Breast epithelium (tissue), 3 donors: ENCODE data around the gene ALKAL2. TPM values are rescaled to one million over a fixed set of nuclear protein-coding genes. Genes with fewer than 3 reads are reported as not detected.

Experiments used
- total RNA-seq, 3 donors: library from RNA; depleted of rRNA; stranded (reverse); fragments of >200 nt; gene quantifications; one replicate each; pipeline ENCODE4 v1.1.0, GENCODE V29; 2016

ALKAL2 gene
- total RNA-seq, 3 donors from 2014 or later = 10.1 to 26.4 (median 16.1) TPM

Other genes with a start within 250 kb of the ALKAL2 start
- 10 to 100 TPM in 1 of 3 donors, 1 to 10 TPM in 2; 1.6 to 30.7 (median 7.2) TPM for gene FAM110C, start 241.6 kb downstream of the ALKAL2 start, total RNA-seq
- 100 to 1,000 TPM in 1 of 3 donors, 10 to 100 TPM in 2; 40.5 to 151 (median 81.6) TPM for gene SH3YL1, start 24.1 kb downstream of the ALKAL2 start, total RNA-seq
- gene ACP1, start 23.1 kb downstream of the ALKAL2 start, total RNA-seq = 100 to 1,000 TPM in 1 of 3 donors, 10 to 100 TPM in 2; 84.0 to 109 (median 84.2) TPM